H9 (cell line): ENCODE results near the gene PCNX3. TPM values are rescaled to one million over a fixed set of nuclear protein-coding genes. Genes with fewer than 3 reads are reported as not detected.

Experiments used
- DNase-seq: peaks from one replicate; pipeline ENCODE4 v3.0.0-alpha.2; 2017
- H2AFZ ChIP-seq: one replicate; pipeline ENCODE4 v1.6.1; 2013; ENCODE audit warnings: mild to moderate bottlenecking, low read length, control low read depth, moderate library complexity
- H2AK5ac ChIP-seq: 2 replicates; pipeline ENCODE4 v1.6.1; 2013; ENCODE audit warnings: low read length, control low read depth, mixed read lengths; ENCODE audit not compliant: insufficient read length
- H2BK120ac ChIP-seq: one replicate; pipeline ENCODE4 v1.6.1; 2013; ENCODE audit warnings: low read depth, mild to moderate bottlenecking, low read length, control low read depth, inconsistent platforms; ENCODE audit not compliant: poor library complexity, severe bottlenecking
- H2BK12ac ChIP-seq: 2 replicates; pipeline ENCODE4 v1.6.1; 2013; ENCODE audit warnings: low read length, control low read depth, mixed read lengths, low read depth; ENCODE audit not compliant: insufficient read length
- H2BK15ac ChIP-seq: 2 replicates; pipeline ENCODE4 v1.6.1; 2013; ENCODE audit warnings: low read depth, low read length, control low read depth
- H2BK20ac ChIP-seq: one replicate; pipeline ENCODE4 v1.6.1; 2013; ENCODE audit warnings: low read depth, mild to moderate bottlenecking, low read length, control low read depth, inconsistent platforms; ENCODE audit not compliant: poor library complexity, severe bottlenecking
- H2BK5ac ChIP-seq: 2 replicates; pipeline ENCODE4 v1.6.1; 2013; ENCODE audit warnings: low read length, control low read depth, mixed read lengths; ENCODE audit not compliant: insufficient read length
- H3K14ac ChIP-seq: 2 replicates; pipeline ENCODE4 v1.6.1; 2013; ENCODE audit warnings: low read length, control low read depth; ENCODE audit not compliant: insufficient read depth
- H3K18ac ChIP-seq: 2 replicates; pipeline ENCODE4 v1.6.1; 2013; ENCODE audit warnings: low read depth, mild to moderate bottlenecking, mixed read lengths, low read length, control low read depth; ENCODE audit not compliant: insufficient read length
- H3K23ac ChIP-seq: 2 replicates; pipeline ENCODE4 v1.6.1; 2013; ENCODE audit warnings: low read length, control low read depth, mixed read lengths, low read depth; ENCODE audit not compliant: insufficient read length
- H3K23me2 ChIP-seq: 2 replicates; pipeline ENCODE4 v1.6.1; 2013; ENCODE audit warnings: low read depth, mild to moderate bottlenecking, mixed read lengths, low read length, control low read depth; ENCODE audit not compliant: insufficient read length, poor library complexity, severe bottlenecking
- H3K27ac ChIP-seq: 2 replicates; pipeline ENCODE4 v1.5.1; 2013; ENCODE audit warnings: low read length, control low read depth, mixed read lengths, low read depth; ENCODE audit not compliant: insufficient read length
- H3K27me3 ChIP-seq: 2 replicates; pipeline ENCODE4 v1.6.1; 2013; ENCODE audit warnings: low read length, control low read depth, inconsistent platforms; ENCODE audit not compliant: insufficient read depth
- H3K4ac ChIP-seq: 2 replicates; pipeline ENCODE4 v1.6.1; 2013; ENCODE audit warnings: low read depth, mild to moderate bottlenecking, control low read depth, inconsistent platforms, low read length, moderate library complexity
- H3K4me1 ChIP-seq: 2 replicates; pipeline ENCODE4 v1.6.1; 2013; ENCODE audit warnings: low read length, control low read depth, inconsistent platforms; ENCODE audit not compliant: insufficient read depth
- H3K4me2 ChIP-seq: 2 replicates; pipeline ENCODE4 v1.6.1; 2013; ENCODE audit warnings: low read length, control low read depth, mixed read lengths; ENCODE audit not compliant: insufficient read length, insufficient read depth
- H3K56ac ChIP-seq: 2 replicates; pipeline ENCODE4 v1.6.1; 2013; ENCODE audit warnings: low read depth, mild to moderate bottlenecking, mixed read lengths, low read length, control low read depth; ENCODE audit not compliant: insufficient read length
- H3K79me1 ChIP-seq: 2 replicates; pipeline ENCODE4 v1.6.1; 2013; ENCODE audit warnings: low read depth, mild to moderate bottlenecking, moderate library complexity, low read length, control low read depth, inconsistent platforms; ENCODE audit not compliant: insufficient read depth, poor library complexity, severe bottlenecking
- H3K79me2 ChIP-seq: 2 replicates; pipeline ENCODE4 v1.6.1; 2013; ENCODE audit warnings: low read length, control low read depth, inconsistent platforms; ENCODE audit not compliant: insufficient read depth
- H3K9ac ChIP-seq: 2 replicates; pipeline ENCODE4 v1.6.1; 2013; ENCODE audit warnings: low read length, control low read depth, mixed read lengths; ENCODE audit not compliant: insufficient read length; ENCODE audit errors: extremely low read depth
- H3K9me3 ChIP-seq: one replicate; pipeline ENCODE4 v1.6.1; 2013; ENCODE audit warnings: low read depth, low read length, inconsistent platforms; ENCODE audit not compliant: control insufficient read depth
- H3T11ph ChIP-seq: one replicate; pipeline ENCODE4 v1.6.1; 2013; ENCODE audit warnings: mild to moderate bottlenecking, low read length, control low read depth, inconsistent platforms
- H4K20me1 ChIP-seq: one replicate; pipeline ENCODE4 v1.6.1; 2013; ENCODE audit not compliant: control insufficient read depth, insufficient read length, insufficient read depth
- H4K5ac ChIP-seq: 2 replicates; pipeline ENCODE4 v1.6.1; 2013; ENCODE audit warnings: low read depth, mild to moderate bottlenecking, mixed read lengths, low read length, control low read depth; ENCODE audit not compliant: insufficient read length
- H4K8ac ChIP-seq: replicated peaks from 2 replicates; pipeline ENCODE4 v1.6.1; 2013; ENCODE audit warnings: low read length, control low read depth, mixed read lengths, low read depth; ENCODE audit not compliant: insufficient read length
- H4K91ac ChIP-seq: 2 replicates; pipeline ENCODE4 v1.6.1; 2013; ENCODE audit warnings: low read depth, mild to moderate bottlenecking, moderate library complexity, mixed read lengths, low read length, control low read depth; ENCODE audit not compliant: insufficient read length
- H3K27ac Mint-ChIP-seq, 3 experiments: 2 replicates in 2 of 3; 3 replicates in 1 of 3; pipeline ENCODE4 v1.8.0; 2020 to 2021; ENCODE audit warnings: mixed read lengths in 3 of 3, mild to moderate bottlenecking in 1 of 3, moderate library complexity in 1 of 3
- H3K27me3 Mint-ChIP-seq: 2 replicates; pipeline ENCODE4 v1.8.0; 2021; ENCODE audit warnings: low read depth, mild to moderate bottlenecking, moderate library complexity, mixed read lengths
- H3K36me3 Mint-ChIP-seq, 3 experiments: 2 replicates in 2 of 3; 3 replicates in 1 of 3; pipeline ENCODE4 v1.8.0; 2020 to 2021; ENCODE audit warnings: low read depth in 3 of 3, mixed read lengths in 3 of 3; ENCODE audit not compliant: insufficient read depth in 1 of 3
- H3K4me1 Mint-ChIP-seq, 2 experiments: 2 replicates each; pipeline ENCODE4 v1.8.0; 2020; ENCODE audit warnings: mixed read lengths in 2 of 2
- H3K4me3 Mint-ChIP-seq, 2 experiments: 2 replicates in 1 of 2; 3 replicates in 1 of 2; pipeline ENCODE4 v1.8.0; 2020 to 2021; ENCODE audit warnings: mild to moderate bottlenecking in 2 of 2, mixed read lengths in 2 of 2, moderate library complexity in 1 of 2
- H3K9me3 Mint-ChIP-seq, 2 experiments: 2 replicates in 1 of 2; 3 replicates in 1 of 2; pipeline ENCODE4 v1.8.0; 2020; ENCODE audit warnings: mild to moderate bottlenecking in 2 of 2, mixed read lengths in 2 of 2, moderate library complexity in 1 of 2
- WGBS: extraction: QIAGEN DNeasy Blood & Tissue Kit; methylation state at CpG from one replicate; pipeline ENCODE4 v1.1.7; 2013; ENCODE audit warnings: missing lambda C conversion rate, low lambda C conversion rate, mixed read lengths; ENCODE audit not compliant: insufficient read length; ENCODE audit errors: extremely low coverage; 5-methylcytosine and 5-hydroxymethylcytosine counted together
- total RNA-seq: library from RNA; stranded (reverse); gene quantifications from 2 replicates; pipeline ENCODE4 v1.2.1, GENCODE V29; 2021
- TF ChIP-seq, protein P1 (sequence below): fragments of 200-600 bp; sonication (generic); conservative IDR thresholded peaks from 3 replicates; pipeline ENCODE4 v1.8.0; 2021; ENCODE audit warnings: antibody characterized with exemption, mild to moderate bottlenecking

The PCNX3 gene
- total RNA-seq, 1 experiment from 2014 or later: 50.5 TPM

DNA sequence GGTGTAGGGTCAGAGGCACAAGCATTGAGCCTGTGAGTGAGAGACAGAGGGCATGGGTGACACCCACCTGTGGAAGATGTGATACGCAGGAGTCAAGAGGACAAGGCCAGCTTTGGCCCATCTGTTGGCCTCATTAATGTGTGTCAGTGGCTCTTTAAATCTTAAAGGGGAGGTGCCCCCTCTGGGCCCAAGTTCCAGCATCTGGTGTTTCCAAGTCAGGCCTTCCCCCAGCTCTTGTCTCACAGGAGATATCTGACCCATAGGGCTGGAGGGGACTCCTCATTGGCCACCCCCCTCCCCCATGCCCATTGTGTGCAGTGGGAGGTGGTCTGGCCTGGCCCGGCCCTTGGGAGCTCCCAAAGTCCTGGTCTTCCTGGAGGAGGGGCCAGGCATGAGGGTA, 28.9 kb upstream of the PCNX3 start:
- H2AFZ ChIP-seq: no peak overlapping the region
- H3K4me2 ChIP-seq: no peak overlapping the region
- Mint-ChIP-seq H3K27me3 (peaks cover 21% of the 10 kb centered on the region), H3K4me3 (peak overlapping the region in 1 of 2 experiments; percentile 34; a peak in 1 of 5 replicates), H3K9me3 (no peaks in the 10 kb centered on the region), H3K27ac (0 out of 7 replicates have a peak overlapping the region, but pooled peaks of 1 of the 3 experiments have one; percentile 57), H3K36me3 (peaks cover 0 to 4% (median 3%) of the 10 kb centered on the region in 3 experiments; a peak in 3 of 7 replicates), H3K4me1 (peaks cover 3 to 33% of the 10 kb centered on the region in 2 experiments)
- no peaks in the 10 kb centered on the region; the same call in 1 of the 2 replicates for H3K27me3 ChIP-seq
- no peaks in the 10 kb centered on the region for H3K4me1 ChIP-seq
- H4K91ac ChIP-seq: no peak overlapping the region
- H2BK12ac ChIP-seq: no peak overlapping the region
- no peak overlapping the region for H3K18ac ChIP-seq
- TF ChIP-seq, protein P1, sequence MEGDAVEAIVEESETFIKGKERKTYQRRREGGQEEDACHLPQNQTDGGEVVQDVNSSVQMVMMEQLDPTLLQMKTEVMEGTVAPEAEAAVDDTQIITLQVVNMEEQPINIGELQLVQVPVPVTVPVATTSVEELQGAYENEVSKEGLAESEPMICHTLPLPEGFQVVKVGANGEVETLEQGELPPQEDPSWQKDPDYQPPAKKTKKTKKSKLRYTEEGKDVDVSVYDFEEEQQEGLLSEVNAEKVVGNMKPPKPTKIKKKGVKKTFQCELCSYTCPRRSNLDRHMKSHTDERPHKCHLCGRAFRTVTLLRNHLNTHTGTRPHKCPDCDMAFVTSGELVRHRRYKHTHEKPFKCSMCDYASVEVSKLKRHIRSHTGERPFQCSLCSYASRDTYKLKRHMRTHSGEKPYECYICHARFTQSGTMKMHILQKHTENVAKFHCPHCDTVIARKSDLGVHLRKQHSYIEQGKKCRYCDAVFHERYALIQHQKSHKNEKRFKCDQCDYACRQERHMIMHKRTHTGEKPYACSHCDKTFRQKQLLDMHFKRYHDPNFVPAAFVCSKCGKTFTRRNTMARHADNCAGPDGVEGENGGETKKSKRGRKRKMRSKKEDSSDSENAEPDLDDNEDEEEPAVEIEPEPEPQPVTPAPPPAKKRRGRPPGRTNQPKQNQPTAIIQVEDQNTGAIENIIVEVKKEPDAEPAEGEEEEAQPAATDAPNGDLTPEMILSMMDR: no peak
- H4K5ac ChIP-seq: no peak overlapping the region
- no peak overlapping the region for H3K4ac ChIP-seq
- no peak overlapping the region for H2BK5ac ChIP-seq
- no peaks in the 10 kb centered on the region for H4K20me1 ChIP-seq
- no peak overlapping the region for H2BK20ac ChIP-seq
- no peak overlapping the region for H3K9ac ChIP-seq
- H2AK5ac ChIP-seq: no peak overlapping the region
- H3K79me2 ChIP-seq: no peaks in the 10 kb centered on the region
- no peak overlapping the region for H2BK15ac ChIP-seq
- H3K79me1 ChIP-seq: no peaks in the 10 kb centered on the region
- no peak overlapping the region for H3K23ac ChIP-seq
- no peak overlapping the region for H3T11ph ChIP-seq
- no peak overlapping the region for H3K56ac ChIP-seq
- no CpG with 5 or more reads among the region's 2 CpGs for WGBS
- H3K14ac ChIP-seq: no peak overlapping the region
- no peak overlapping the region for H2BK120ac ChIP-seq
- H3K27ac ChIP-seq: no peak overlapping the region
- H4K8ac ChIP-seq: no peak overlapping the region
- peak; percentile 67 for DNase-seq
- no peaks in the 10 kb centered on the region for H3K9me3 ChIP-seq
- no peaks in the 10 kb centered on the region for H3K23me2 ChIP-seq
